CD4-positive, alpha-beta memory T cell (primary cell): ENCODE measurements around the gene MAB21L3. TPM values are rescaled to one million over a fixed set of nuclear protein-coding genes. Genes with fewer than 3 reads are reported as not detected.

Source experiments
- CTCF ChIA-PET: fragments of 350-600 bp; sonication (Branson Sonifier 250); formaldehyde crosslinking; loops from one replicate; lab custom pipeline; 2021; ENCODE audit warnings: inconsistent platforms; ENCODE audit not compliant: partially characterized antibody; lab: Charles Lee
- POLR2A ChIA-PET: fragments of 350-600 bp; sonication (Branson Sonifier 250); formaldehyde crosslinking; loops from one replicate; lab custom pipeline; 2021; ENCODE audit not compliant: partially characterized antibody; lab: Charles Lee
- DNase-seq, 5 donors: peaks; one replicate each; pipeline versions ENCODE4 v3.0.0 to v3.0.0-alpha.2; 2020 to 2022; ENCODE audit warnings: mixed read lengths in 1 of 5
- H3K27ac ChIP-seq: one replicate; pipeline ENCODE4 v1.7.0; 2013; ENCODE audit warnings: low read depth, low read length
- H3K27me3 ChIP-seq: 2 replicates; pipeline ENCODE4 v1.7.0; 2013; ENCODE audit warnings: mild to moderate bottlenecking, low read length, moderate library complexity; ENCODE audit not compliant: insufficient read depth
- H3K36me3 ChIP-seq: 2 replicates; pipeline ENCODE4 v1.7.0; 2013; ENCODE audit warnings: mild to moderate bottlenecking, low read length, moderate library complexity; ENCODE audit not compliant: insufficient read depth
- H3K4me1 ChIP-seq: 2 replicates; pipeline ENCODE4 v1.7.0; 2013; ENCODE audit warnings: mild to moderate bottlenecking, low read length, moderate library complexity; ENCODE audit not compliant: insufficient read depth
- H3K4me3 ChIP-seq, 2 donors: one replicate each; pipeline ENCODE4 v1.7.0; 2013; ENCODE audit warnings: low read length in 2 of 2, mild to moderate bottlenecking in 1 of 2
- H3K9me3 ChIP-seq, 2 donors: one replicate each; pipeline ENCODE4 v1.7.0; 2013; ENCODE audit warnings: low read length in 2 of 2, control low read depth in 1 of 2; ENCODE audit not compliant: control insufficient read depth in 1 of 2
- H3K27ac Mint-ChIP-seq, 7 donors: one replicate each; pipeline ENCODE4 v1.8.0; 2020 to 2021; ENCODE audit warnings: mixed read lengths in 7 of 7, mild to moderate bottlenecking in 6 of 7, inconsistent platforms in 3 of 7, moderate library complexity in 3 of 7
- H3K27me3 Mint-ChIP-seq, 2 donors: one replicate each; pipeline ENCODE4 v1.8.0; 2020 to 2021; ENCODE audit warnings: mixed read lengths in 2 of 2
- H3K36me3 Mint-ChIP-seq, 2 donors: one replicate each; pipeline ENCODE4 v1.8.0; 2020 to 2021; ENCODE audit warnings: mixed read lengths in 2 of 2, inconsistent platforms in 1 of 2, mild to moderate bottlenecking in 1 of 2
- H3K4me1 Mint-ChIP-seq, 4 donors: one replicate each; pipeline ENCODE4 v1.8.0; 2020 to 2021; ENCODE audit warnings: mixed read lengths in 4 of 4, mild to moderate bottlenecking in 1 of 4
- H3K4me3 Mint-ChIP-seq, 8 donors: one replicate each; pipeline ENCODE4 v1.8.0; 2020 to 2021; ENCODE audit warnings: mixed read lengths in 8 of 8, mild to moderate bottlenecking in 7 of 8, moderate library complexity in 6 of 8, inconsistent platforms in 3 of 8
- H3K9me3 Mint-ChIP-seq, 8 donors: one replicate each; pipeline ENCODE4 v1.8.0; 2020 to 2021; ENCODE audit warnings: mixed read lengths in 8 of 8, mild to moderate bottlenecking in 5 of 8, inconsistent platforms in 3 of 8, moderate library complexity in 1 of 8
- intact Hi-C: fragments of 100-400 bp; cut with micrococcal nuclease; formaldehyde crosslinking; loops from one replicate; pipeline ENCODE4 v1.15.1; 2023
- polyA plus RNA-seq, 2 donors: library from polyadenylated mRNA; unstranded; fragments of 300-500 nt; fragmentation: Illumina TruSeq; gene quantifications; one replicate each; pipeline ENCODE4 v1.2.3, GENCODE V29; 2021
- total RNA-seq, 2 experiments: library from RNA; stranded (reverse); gene quantifications; one replicate each; pipeline ENCODE4 v1.2.3, GENCODE V29; 2021

Gene MAB21L3
- total and polyA plus RNA-seq, 4 experiments from 2014 or later, result not detected

GRCh38 chr1:116177861-116178260 lies 66.7 kb downstream of the MAB21L3 start:
- intact Hi-C loops, result no loop called here
- CTCF ChIA-PET, result interaction anchor here (0.8 to 2.2 kb wide), 4 partner anchors 10 to 39 kb away, joined by 3 to 14 read pairs (median 8); no protein-coding TSS in a partner anchor
- Mint-ChIP-seq H3K9me3 (no peaks in the 10 kb centered on the region), H3K27me3 (peaks cover 3% of the 10 kb centered on the region in 2 donors), H3K27ac (no peak overlapping the region), H3K4me3 (no peak overlapping the region), H3K36me3 (no peaks in the 10 kb centered on the region), H3K4me1 (no peaks in the 10 kb centered on the region)
- Histone ChIP-seq H3K4me3 (no peak overlapping the region), H3K27me3 (no peaks in the 10 kb centered on the region), H3K36me3 (no peaks in the 10 kb centered on the region), H3K4me1 (peaks cover 7% of the 10 kb centered on the region), H3K27ac (no peak overlapping the region), H3K9me3 (no peaks in the 10 kb centered on the region)
- POLR2A ChIA-PET, result no interaction called here
- no peak for DNase-seq

GRCh38 chr1:116178837-116179236 lies 67.6 kb downstream of the MAB21L3 start:
- H3K9me3 ChIP-seq, result no peaks in the 10 kb centered on the region
- H3K27ac Mint-ChIP-seq, result no peak overlapping the region
- H3K27ac ChIP-seq, result no peak overlapping the region
- H3K4me3 Mint-ChIP-seq, result no peak overlapping the region
- no peak overlapping the region for H3K4me3 ChIP-seq
- peaks cover 0 to 2% (median 0%) of the 10 kb centered on the region in 8 donors for H3K9me3 Mint-ChIP-seq
- no peaks in the 10 kb centered on the region for H3K4me1 Mint-ChIP-seq
- no peaks in the 10 kb centered on the region for H3K36me3 Mint-ChIP-seq
- no peaks in the 10 kb centered on the region for H3K36me3 ChIP-seq
- DNase-seq, result no peak
- H3K27me3 ChIP-seq, result no peaks in the 10 kb centered on the region
- ChIA-PET POLR2A (no interaction called here), CTCF (interaction anchor here (0.8 to 1.5 kb wide), 2 partner anchors 40 to 307 kb away, joined by 3 to 4 read pairs; no protein-coding TSS in a partner anchor)
- intact Hi-C loops, result no loop called here
- H3K27me3 Mint-ChIP-seq, result peaks cover 7 to 8% of the 10 kb centered on the region in 2 donors
- H3K4me1 ChIP-seq, result peaks cover 7% of the 10 kb centered on the region

GRCh38 chr1:116179419-116179818 lies 68.2 kb downstream of the MAB21L3 start:
- Mint-ChIP-seq H3K27me3 (peaks cover 7 to 8% of the 10 kb centered on the region in 2 donors), H3K36me3 (no peaks in the 10 kb centered on the region), H3K4me1 (no peaks in the 10 kb centered on the region), H3K9me3 (peaks cover 0 to 2% (median 0%) of the 10 kb centered on the region in 8 donors), H3K4me3 (no peak overlapping the region), H3K27ac (no peak overlapping the region)
- CTCF ChIA-PET, result interaction anchor here (0.8 to 1.5 kb wide), 2 partner anchors 40 to 306 kb away, joined by 3 to 4 read pairs; no protein-coding TSS in a partner anchor
- POLR2A ChIA-PET, result no interaction called here
- Histone ChIP-seq H3K4me1 (peaks cover 3% of the 10 kb centered on the region), H3K27me3 (no peaks in the 10 kb centered on the region), H3K9me3 (no peaks in the 10 kb centered on the region), H3K27ac (no peak overlapping the region), H3K36me3 (no peaks in the 10 kb centered on the region), H3K4me3 (no peak overlapping the region)
- DNase-seq, result no peak
- intact Hi-C loops, result no loop called here

GRCh38 chr1:116179964-116180363 lies 68.8 kb downstream of the MAB21L3 start:
- H3K36me3 Mint-ChIP-seq, result no peaks in the 10 kb centered on the region
- CTCF ChIA-PET, result interaction anchor here (0.7 to 1.5 kb wide), 3 partner anchors 11 to 319 kb away, joined by 3 to 5 read pairs (median 4); no protein-coding TSS in a partner anchor

GRCh38 chr1:116182019-116182714 lies 71.0 kb downstream of the MAB21L3 start:
- peaks cover 0 to 2% (median 0%) of the 10 kb centered on the region in 8 donors for H3K9me3 Mint-ChIP-seq
- intact Hi-C loops, result no loop called here

More at GRCh38 chr1:116179964-116180363, 68.8 kb downstream of the MAB21L3 start:
- Histone ChIP-seq H3K4me1 (no peaks in the 10 kb centered on the region), H3K4me3 (no peak overlapping the region), H3K27ac (no peak overlapping the region), H3K9me3 (no peaks in the 10 kb centered on the region), H3K27me3 (no peaks in the 10 kb centered on the region), H3K36me3 (no peaks in the 10 kb centered on the region)
- POLR2A ChIA-PET, result no interaction called here
- no peak overlapping the region for H3K27ac Mint-ChIP-seq
- intact Hi-C loops, result no loop called here
- DNase-seq, result no peak
- H3K4me1 Mint-ChIP-seq, result no peaks in the 10 kb centered on the region
- H3K4me3 Mint-ChIP-seq, result no peak overlapping the region
- H3K9me3 Mint-ChIP-seq, result peaks cover 0 to 2% (median 0%) of the 10 kb centered on the region in 8 donors
- peaks cover 7 to 8% of the 10 kb centered on the region in 2 donors for H3K27me3 Mint-ChIP-seq

More at GRCh38 chr1:116182019-116182714, 71.0 kb downstream of the MAB21L3 start:
- Histone ChIP-seq H3K4me3 (no peak overlapping the region), H3K27ac (no peak overlapping the region), H3K4me1 (no peaks in the 10 kb centered on the region), H3K9me3 (no peaks in the 10 kb centered on the region), H3K36me3 (no peaks in the 10 kb centered on the region), H3K27me3 (no peaks in the 10 kb centered on the region)
- Mint-ChIP-seq H3K36me3 (no peaks in the 10 kb centered on the region), H3K4me3 (no peak overlapping the region), H3K27ac (no peak overlapping the region), H3K27me3 (peaks cover 7 to 8% of the 10 kb centered on the region in 2 donors), H3K4me1 (no peaks in the 10 kb centered on the region)
- DNase-seq, result no peak
- CTCF ChIA-PET, result interaction anchor here (0.8 to 1.3 kb wide), 3 partner anchors 15 to 43 kb away, joined by 3 read pairs; no protein-coding TSS in a partner anchor
- POLR2A ChIA-PET, result interaction anchor here (1.3 kb wide), 1 partner anchor 13 kb away, joined by 3 read pairs; no protein-coding TSS in a partner anchor

Other genes starting within 250 kb of the MAB21L3 start
- 1 to 10 TPM; 1.2 TPM for gene SLC22A15, start 134.9 kb upstream of the MAB21L3 start, total RNA-seq
- not detected for gene SLC22A15, start 134.9 kb upstream of the MAB21L3 start, polyA plus RNA-seq